Measurements from ENCODE around the gene OLR1. TPM values are rescaled to one million over a fixed set of nuclear protein-coding genes. Genes with fewer than 3 reads are reported as not detected.

Gene OLR1
- total RNA-seq, 1 experiment from 2014 or later = not detected

DNA sequence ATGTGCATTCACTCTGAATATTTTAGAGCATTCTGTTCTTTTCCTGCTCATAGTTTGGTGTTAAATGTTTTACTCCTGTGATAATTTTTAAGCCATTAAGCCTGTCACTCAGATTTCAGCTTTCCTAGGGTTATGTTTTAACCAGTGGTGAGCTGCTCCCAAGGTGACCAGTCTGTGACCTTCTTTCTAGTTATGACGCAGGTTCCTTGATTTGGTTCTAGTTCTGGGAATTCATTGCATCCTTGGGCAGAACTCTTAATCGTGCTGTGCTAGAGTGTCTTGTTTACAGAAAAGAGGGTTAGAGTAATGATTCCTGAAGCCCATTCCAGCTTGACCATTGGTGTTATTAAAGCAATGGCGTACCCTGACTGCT, 42.9 kb upstream of the OLR1 start:
- ChIA-PET CTCF (interaction anchor here (1.6 kb wide), 1 partner anchor 62 kb away, joined by 9 read pairs; no protein-coding TSS in a partner anchor), POLR2A (no interaction called here)
- H3K27me3 Mint-ChIP-seq (ENCODE audit: low read depth) = no peaks in the 10 kb centered on the region; the same call in 1 of the 2 replicates
- TF ChIP-seq MXD4 (CRISPR knock-in tag; IDR thresholded peaks at IDR 0.05; ENCODE audit: borderline replicate concordance) (no peak), ZNF317 (CRISPR knock-in tag; IDR thresholded peaks at IDR 0.05; ENCODE audit: borderline replicate concordance, low read depth) (no peak)
- peak overlapping the region; percentile 81 for H3K27ac Mint-ChIP-seq
- ATAC-seq (no peak), DNase-seq (ENCODE audit: low spot score) (no peak)
- peak overlapping the region; percentile 92 for H3K4me3 Mint-ChIP-seq
- no peaks in the 10 kb centered on the region for H3K9me3 Mint-ChIP-seq
- H3K4me1 Mint-ChIP-seq = peaks cover 21% of the 10 kb centered on the region
- peaks cover 10% of the 10 kb centered on the region for H3K36me3 Mint-ChIP-seq

- no peaks in the 10 kb centered on the region; the same call in 1 of the 2 replicates for H3K27me3 Mint-ChIP-seq (ENCODE audit: low read depth)
- ChIA-PET CTCF (interaction anchor here (1.6 kb wide), 1 partner anchor 61 kb away, joined by 9 read pairs; no protein-coding TSS in a partner anchor), POLR2A (interaction anchor here (1.0 kb wide), 1 partner anchor 61 kb away, joined by 5 read pairs; no protein-coding TSS in a partner anchor)
- H3K4me3 Mint-ChIP-seq = peak overlapping the region; percentile 92
- peaks cover 8% of the 10 kb centered on the region for H3K36me3 Mint-ChIP-seq
- H3K9me3 Mint-ChIP-seq = no peaks in the 10 kb centered on the region
- peaks cover 21% of the 10 kb centered on the region for H3K4me1 Mint-ChIP-seq
- no peak for ATAC-seq
- H3K27ac Mint-ChIP-seq = peak overlapping the region; percentile 97
- no peak for DNase-seq (ENCODE audit: low spot score)
- no peak for TF ChIP-seq FOXK1 (CRISPR knock-in tag; IDR thresholded peaks at IDR 0.05)
- no peak for TF ChIP-seq CDX4 (CRISPR knock-in tag; IDR thresholded peaks at IDR 0.05; ENCODE audit: borderline replicate concordance)
- TF ChIP-seq EMX1 (CRISPR knock-in tag; IDR thresholded peaks at IDR 0.05) = no peak
- no peak for TF ChIP-seq ZNF263 (CRISPR knock-in tag; IDR thresholded peaks at IDR 0.05; ENCODE audit: low read depth)
- TF ChIP-seq ZNF423 (CRISPR knock-in tag; IDR thresholded peaks at IDR 0.05) = no peak
- TF ChIP-seq FOXJ3 (CRISPR knock-in tag; IDR thresholded peaks at IDR 0.05; ENCODE audit: borderline replicate concordance) = no peak
- TF ChIP-seq ZNF396 (CRISPR knock-in tag; IDR thresholded peaks at IDR 0.05; ENCODE audit: borderline replicate concordance) = no peak
- no peak for TF ChIP-seq ZNF416 (CRISPR knock-in tag; IDR thresholded peaks at IDR 0.05)
- TF ChIP-seq MAX (CRISPR knock-in tag; IDR thresholded peaks at IDR 0.05) = no peak
- TF ChIP-seq, protein P1, sequence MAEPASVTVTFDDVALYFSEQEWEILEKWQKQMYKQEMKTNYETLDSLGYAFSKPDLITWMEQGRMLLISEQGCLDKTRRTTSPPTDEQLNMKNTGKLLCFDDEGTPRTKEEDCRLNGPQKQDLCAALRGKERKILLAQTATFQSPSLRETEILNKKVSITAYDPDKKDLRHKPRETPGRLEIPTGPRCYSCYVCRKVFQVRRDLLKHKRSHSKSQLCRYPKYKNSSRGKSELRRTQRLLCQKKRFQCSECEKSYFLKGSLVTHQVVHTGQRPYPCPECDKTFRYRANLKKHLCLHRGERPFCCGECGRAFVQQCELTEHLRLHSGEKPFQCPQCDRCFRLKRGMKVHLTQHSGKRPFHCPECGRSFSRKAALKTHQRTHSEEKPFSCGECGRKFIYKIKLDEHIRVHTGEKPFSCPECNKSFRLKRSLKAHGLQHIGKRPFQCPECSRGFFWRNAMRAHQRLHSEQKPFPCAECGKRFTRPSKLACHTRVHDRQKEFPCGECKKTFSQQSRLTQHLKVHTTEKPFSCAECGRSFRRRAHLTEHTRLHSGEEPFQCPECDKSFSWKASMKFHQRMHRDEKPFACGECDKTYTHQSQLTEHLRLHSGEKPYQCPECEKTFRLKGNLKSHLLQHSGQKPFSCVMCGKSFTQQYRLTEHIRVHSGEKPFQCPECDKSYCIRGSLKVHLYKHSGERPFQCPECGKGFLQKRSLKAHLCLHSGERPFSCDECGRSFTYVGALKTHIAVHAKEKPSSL (CRISPR knock-in tag; conservative IDR thresholded peaks at IDR 0.05) = no peak
- TF ChIP-seq ATF2 (CRISPR knock-in tag; IDR thresholded peaks at IDR 0.05; ENCODE audit: borderline replicate concordance, low read depth) = no peak
- TF ChIP-seq CREB1 (CRISPR knock-in tag; IDR thresholded peaks at IDR 0.05) = no peak
- no peak for TF ChIP-seq CBFB (CRISPR knock-in tag; IDR thresholded peaks at IDR 0.05; ENCODE audit: low read depth)
- no peak for TF ChIP-seq TP53 (CRISPR knock-in tag; IDR thresholded peaks at IDR 0.05)
- TF ChIP-seq, protein P2, sequence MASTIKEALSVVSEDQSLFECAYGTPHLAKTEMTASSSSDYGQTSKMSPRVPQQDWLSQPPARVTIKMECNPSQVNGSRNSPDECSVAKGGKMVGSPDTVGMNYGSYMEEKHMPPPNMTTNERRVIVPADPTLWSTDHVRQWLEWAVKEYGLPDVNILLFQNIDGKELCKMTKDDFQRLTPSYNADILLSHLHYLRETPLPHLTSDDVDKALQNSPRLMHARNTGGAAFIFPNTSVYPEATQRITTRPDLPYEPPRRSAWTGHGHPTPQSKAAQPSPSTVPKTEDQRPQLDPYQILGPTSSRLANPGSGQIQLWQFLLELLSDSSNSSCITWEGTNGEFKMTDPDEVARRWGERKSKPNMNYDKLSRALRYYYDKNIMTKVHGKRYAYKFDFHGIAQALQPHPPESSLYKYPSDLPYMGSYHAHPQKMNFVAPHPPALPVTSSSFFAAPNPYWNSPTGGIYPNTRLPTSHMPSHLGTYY (CRISPR knock-in tag; IDR thresholded peaks at IDR 0.05) = no peak
Observed at GRCh38 chr12:10214136-10214894, 42.4 kb upstream of the OLR1 start.
